ENCODE data around the gene COL4A4. TPM values are rescaled to one million over a fixed set of nuclear protein-coding genes. Genes with fewer than 3 reads are reported as not detected.

Gene COL4A4
- total RNA-seq, 1 experiment from 2014 or later: 0.17 TPM

DNA sequence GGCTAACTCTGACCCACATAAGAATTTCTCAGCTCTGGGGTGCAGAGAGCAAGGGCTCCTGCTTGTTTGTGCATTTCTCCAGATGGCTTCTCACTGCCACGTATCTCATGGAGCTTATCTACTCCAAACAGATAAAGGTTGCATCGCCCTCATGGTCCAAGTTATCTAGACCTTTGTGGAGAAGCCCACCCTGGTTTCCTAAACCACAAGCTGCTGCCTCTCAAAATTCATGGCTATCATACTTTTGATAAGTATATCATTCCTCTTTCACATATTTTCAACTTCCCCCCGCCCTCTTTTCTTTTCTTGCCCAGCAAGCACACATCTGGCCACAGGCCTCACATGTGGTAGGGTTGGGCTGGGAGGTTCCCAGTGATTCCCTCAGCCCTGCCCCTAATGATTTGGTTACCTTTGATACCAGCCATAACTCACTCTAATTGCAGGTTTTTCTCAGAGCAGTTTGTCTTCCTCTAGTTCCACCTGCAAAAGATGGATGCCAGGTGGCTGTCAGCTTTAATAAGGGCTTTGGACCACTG is 182.1 kb downstream of the COL4A4 start:
- DNase-seq (ENCODE audit: low spot score): no peak

DNA sequence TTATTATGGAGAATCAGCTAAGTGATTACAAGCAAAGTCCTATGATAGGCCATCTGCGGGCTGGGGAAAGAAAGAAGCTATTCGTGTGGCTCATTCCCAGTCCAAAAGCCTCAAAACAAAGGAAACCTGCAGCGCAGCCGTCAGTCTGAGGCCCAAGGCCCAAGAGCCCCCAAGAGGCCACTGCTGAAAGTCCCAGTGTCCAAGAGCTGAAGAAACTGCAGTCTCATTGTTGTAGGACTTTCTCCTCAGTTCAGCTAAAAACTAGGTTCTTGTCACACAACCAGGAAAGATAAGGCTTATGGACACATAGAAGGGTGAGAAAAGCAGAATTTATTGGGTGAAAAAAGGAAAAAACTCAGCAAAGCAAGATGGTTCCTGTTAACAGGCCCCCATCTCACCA is 185.0 kb downstream of the COL4A4 start:
- no peak for DNase-seq (ENCODE audit: low spot score)

DNA sequence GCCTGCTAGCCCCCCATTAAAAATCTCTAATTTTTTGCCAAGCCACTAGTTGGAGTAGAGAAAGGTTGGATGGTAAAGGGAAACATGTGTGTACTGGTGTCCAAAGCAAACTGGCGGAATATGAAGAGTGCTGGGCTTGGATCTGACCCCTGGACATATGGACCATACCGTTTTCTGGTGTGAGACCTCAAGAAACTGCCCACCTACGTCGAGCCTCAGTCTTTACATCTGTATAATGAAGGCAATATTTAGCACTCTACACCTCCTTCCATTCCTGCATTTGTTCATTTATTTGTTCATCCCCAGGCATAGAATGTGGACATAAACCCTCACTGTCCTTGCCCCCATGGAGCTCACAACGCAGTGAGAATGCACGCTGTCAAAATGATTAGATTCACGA is 185.7 kb downstream of the COL4A4 start:
- DNase-seq (ENCODE audit: low spot score): no peak

DNA sequence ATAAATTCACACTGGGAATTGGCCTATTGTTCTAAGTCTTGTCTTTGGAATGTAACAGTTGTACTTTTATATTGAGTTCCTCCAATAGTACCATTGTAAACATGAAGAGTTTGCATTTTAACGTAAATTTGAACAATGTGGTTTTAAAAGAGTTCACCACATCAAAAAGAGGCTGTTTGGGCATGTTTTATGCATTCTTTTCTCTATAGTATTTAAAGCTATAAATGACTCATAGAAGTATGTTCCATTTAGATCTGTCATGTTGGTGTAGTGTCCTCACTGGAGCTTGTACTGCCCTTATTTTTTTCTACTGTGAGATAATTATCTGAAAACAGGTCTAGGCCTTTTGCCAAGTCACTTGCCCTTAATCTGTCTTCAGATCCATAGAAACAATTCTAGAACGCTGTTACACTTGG is 186.2 kb downstream of the COL4A4 start:
- DNase-seq (ENCODE audit: low spot score): peak; percentile 25

DNA sequence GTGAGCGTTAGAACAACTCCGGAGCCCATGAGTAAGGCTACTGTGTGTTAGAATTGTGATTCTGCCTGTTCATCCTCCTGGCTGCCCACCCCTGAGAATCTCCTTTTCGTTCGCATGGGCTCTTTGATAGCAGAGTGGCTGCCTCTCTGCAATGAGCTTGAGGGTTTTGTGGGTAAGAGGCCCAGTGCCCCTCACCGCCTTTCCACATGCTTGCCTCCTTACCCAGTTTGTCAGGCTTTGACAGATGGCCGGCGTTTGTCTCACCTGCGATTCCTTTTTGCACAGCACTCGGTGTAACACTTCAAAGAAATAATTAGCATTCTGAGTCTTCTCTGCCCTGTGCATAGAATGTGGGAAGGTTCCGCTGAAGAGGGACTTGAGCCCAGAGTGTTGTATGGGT is 190.2 kb downstream of the COL4A4 start:
- no peak for DNase-seq (ENCODE audit: low spot score)

DNA sequence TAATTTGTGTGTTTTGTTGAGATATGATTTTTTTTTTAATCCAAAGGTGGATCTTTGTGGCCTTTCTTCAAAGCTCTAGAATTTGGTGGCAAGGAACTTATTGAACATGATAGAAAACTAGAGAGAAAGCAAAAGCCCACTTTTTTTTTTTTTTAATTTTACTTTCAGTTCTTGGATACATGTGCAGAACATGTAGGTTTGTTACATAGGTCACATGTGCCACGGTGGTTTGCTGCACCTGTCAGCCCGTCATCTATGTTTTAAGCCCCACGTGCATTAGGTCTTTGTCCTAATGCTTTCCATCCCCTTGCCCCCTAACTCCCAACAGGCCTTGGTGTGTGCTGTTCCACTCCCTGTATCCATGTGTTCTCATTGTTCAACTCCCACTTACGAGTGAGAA is 192.2 kb downstream of the COL4A4 start:
- DNase-seq (ENCODE audit: low spot score): no peak

GRCh38 chr2:226971084-226971483 is 192.9 kb downstream of the COL4A4 start:
- no peak for DNase-seq (ENCODE audit: low spot score)

DNA sequence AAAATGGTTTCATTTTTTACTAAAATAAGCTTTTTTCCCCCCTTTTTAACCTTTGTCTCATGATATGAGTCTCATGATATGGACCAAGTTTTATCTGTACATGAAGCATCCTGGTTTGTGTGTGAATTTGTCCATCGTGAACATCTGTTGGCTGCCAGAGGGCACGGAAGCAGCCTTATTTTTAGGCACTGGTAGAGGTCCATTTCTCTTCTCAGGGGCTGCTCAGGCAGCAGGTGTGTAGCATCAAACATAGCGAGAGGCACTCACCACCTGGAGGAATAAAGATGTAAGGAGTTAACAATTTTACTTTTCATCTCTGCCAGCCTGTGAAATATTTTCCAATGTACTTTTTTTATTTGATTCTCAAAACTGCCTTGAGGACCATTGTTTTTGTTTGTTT is 193.6 kb downstream of the COL4A4 start:
- no peak for DNase-seq (ENCODE audit: low spot score)

- no peak for DNase-seq (ENCODE audit: low spot score)
Measured at GRCh38 chr2:226969417-226970080, 194.5 kb downstream of the COL4A4 start.

DNA sequence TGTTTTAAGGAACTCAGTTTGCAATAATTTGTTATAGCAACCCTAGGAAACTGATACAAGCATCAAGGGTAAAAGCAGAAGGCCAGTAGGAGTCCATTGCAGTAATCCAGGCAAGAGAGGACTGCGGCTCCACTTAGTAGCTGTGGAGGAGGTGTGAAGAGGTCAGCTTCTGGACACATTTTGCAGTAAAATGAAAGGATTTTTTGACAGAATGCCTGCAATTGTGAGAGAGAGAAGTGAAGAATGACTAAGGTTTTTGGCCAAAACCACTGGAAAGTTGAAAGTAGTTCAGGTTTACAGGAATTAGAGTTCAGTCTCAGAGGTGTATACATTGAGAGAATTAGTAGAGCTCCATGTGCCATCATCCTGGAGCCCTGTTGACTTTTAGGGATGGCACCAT is 198.6 kb downstream of the COL4A4 start:
- DNase-seq (ENCODE audit: low spot score): no peak

- DNase-seq (ENCODE audit: low spot score): peak; percentile 25
Measured at GRCh38 chr2:226963528-226963927, 200.5 kb downstream of the COL4A4 start.

- no peak for DNase-seq (ENCODE audit: low spot score)
Measured at GRCh38 chr2:226962176-226962773, 201.7 kb downstream of the COL4A4 start.

GRCh38 chr2:226959418-226959817 is 204.6 kb downstream of the COL4A4 start:
- DNase-seq (ENCODE audit: low spot score): no peak

- no peak for DNase-seq (ENCODE audit: low spot score)
Measured at GRCh38 chr2:226956659-226957058, 207.3 kb downstream of the COL4A4 start.

- no peak for DNase-seq (ENCODE audit: low spot score)
Measured at GRCh38 chr2:226953826-226954225, 210.2 kb downstream of the COL4A4 start.

- DNase-seq (ENCODE audit: low spot score): no peak
Measured at GRCh38 chr2:226953206-226953605, 210.8 kb downstream of the COL4A4 start.

Other genes starting within 250 kb of the COL4A4 start
- not detected in 2 replicates for gene COL4A3, start 419 bp upstream of the COL4A4 start, total RNA-seq (2014; rRNA removed; shearing (Covaris generic))
- 131 and 152 TPM in 2 replicates for gene MFF, start 161.0 kb upstream of the COL4A4 start, total RNA-seq (2014; rRNA removed; shearing (Covaris generic))
- 0.04 TPM in 1 of 2 replicates, not detected in the other for gene TM4SF20, start 215.1 kb upstream of the COL4A4 start, total RNA-seq (2014; rRNA removed; shearing (Covaris generic))
- not detected in 2 replicates for gene SCYGR1, start 223.7 kb upstream of the COL4A4 start, total RNA-seq (2014; rRNA removed; shearing (Covaris generic))